Colon (tissue), 2 donors: ENCODE measurements around the gene COL27A1.
"Not testable (repeated sequence)": the region's sequence is repeated elsewhere in the genome, so short reads cannot be mapped to it uniquely, and the experiment has no call there.

Experiments used
- FAIRE-seq: peaks from 2 replicates; lab custom pipeline; 2012; peaks lifted over from hg19 to GRCh38; lab: Jason Lieb, UNC
- donor health status: control.
- donor health status: control.

The COL27A1 gene

DNA sequence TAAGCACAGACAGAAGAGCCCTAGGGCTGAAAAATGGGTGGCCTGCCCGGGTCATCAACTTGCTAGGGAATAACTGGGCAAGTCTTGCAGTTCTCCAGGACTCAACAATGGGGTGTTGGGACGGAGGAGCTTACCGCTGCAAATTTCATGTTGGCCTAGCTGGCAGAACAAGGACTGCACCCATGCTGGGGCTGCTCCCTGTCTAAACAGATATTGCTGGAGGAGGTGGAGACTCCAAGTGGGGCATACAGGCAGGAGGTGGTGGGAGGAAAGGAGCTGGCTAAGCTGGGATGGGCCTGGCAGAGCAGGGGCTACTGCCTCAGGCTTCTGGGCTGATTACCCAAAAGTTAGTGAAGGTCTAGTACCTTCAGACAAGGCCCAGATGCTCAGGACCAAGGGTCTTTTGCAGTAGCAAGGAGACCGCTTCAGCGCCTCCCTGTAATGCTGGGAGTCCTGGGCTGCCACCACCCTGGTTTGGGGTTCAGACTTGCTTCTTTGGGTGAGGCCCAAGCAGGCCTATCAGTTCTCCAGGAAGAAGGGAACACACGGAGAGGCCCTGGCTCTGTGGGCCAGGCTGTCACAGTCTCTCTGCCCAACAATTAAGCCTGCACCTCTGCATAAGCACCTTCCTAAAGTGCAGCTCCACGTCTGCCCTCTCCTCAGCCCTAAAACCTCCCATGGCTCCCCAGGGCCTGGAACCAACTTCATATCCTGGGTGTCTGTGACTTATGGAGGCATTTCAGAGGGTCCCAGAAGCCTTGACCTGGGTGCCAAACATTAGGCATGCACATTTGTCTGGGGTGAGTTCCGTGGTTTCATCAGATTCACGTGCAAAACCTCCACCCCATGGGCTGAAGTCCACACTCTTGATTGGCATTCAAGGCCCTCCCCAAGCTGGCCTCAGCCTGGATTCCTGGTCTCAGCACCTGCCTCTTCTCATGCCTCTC lies 32.0 kb upstream of the COL27A1 start:
- FAIRE-seq = no peak

DNA sequence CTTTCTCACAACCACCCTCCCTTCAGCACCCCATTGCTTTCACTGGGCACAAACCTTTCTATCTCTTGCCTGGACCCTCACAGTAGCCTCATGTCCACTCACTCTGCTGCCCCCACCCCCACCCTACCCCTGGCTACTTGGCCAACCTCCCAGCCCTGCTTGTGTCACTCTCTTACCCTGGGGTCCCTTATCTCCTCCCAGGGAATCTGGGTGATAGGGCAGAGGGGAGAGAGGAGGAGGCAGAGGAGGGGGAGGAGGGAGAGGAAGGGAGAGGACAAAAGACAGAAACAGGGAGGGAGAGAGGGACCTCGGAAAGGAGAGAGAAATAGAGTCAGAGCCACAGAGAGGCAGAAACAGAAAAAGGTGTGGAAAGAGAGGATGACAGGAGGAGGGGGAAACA lies 31.2 kb upstream of the COL27A1 start:
- no peak for FAIRE-seq

DNA sequence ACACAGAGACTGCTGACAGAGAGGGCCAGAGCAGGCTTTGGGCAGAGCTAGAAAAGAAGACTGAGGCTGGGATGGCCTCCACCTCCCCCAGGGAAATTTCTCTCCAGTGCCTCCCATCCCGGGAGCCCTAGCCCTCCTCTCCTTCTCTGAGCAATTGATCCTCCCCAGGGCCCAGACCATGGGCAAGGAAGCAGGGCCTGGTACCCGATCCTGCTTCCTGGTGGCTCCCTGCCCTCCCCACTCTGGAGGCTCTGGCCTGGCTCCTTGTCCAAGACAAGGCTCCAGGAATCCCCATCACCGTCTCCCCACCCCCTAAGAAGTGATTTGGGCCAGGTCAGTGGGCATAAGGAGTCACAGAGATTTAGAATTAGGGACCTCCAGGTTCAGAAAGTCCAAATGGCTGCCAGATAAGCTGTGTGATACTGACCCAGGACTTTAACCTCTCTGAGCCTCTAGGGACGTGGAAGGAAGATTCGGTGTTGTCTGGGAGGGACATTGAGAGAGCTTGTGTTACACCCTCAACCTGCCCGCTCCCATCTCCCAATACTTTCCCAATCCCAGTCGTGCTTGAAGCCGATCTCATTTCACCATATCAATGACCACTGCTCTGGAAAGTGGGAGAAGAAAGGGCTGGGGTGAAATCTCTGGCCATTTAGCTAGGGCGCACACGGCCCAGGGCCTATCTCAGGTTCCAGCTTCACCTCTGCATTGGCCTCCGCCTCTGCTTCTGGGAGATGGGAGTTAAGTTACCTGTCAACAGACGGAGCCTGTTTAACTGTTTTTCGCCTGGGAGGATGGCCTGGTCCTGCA lies 30.5 kb upstream of the COL27A1 start:
- no peak for FAIRE-seq

DNA sequence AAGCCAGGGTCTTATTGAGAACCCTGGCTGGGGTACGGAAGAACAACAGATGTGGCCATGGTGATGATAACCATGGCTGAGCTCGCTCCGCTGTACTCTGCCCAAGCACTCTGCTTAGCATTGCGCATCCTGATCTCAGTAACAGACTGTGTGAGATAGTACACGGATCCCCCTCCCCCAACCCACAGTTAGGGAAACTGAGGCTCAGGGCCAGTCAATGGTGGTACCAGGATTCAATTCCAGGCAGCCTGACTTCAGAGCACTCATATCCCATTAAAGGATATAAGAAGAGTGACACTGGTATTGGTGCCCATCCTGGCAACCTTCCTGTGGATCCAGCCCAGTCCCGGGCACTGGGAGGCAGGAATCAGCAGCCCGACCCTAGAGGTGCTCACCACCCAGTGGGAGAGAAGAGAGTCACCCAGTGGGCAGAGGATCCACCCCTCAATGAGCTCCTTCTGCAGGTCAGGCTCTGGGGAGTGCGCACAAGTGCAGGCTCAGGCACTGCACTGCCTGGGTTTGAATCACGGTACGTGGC lies 29.8 kb upstream of the COL27A1 start:
- no peak for FAIRE-seq

DNA sequence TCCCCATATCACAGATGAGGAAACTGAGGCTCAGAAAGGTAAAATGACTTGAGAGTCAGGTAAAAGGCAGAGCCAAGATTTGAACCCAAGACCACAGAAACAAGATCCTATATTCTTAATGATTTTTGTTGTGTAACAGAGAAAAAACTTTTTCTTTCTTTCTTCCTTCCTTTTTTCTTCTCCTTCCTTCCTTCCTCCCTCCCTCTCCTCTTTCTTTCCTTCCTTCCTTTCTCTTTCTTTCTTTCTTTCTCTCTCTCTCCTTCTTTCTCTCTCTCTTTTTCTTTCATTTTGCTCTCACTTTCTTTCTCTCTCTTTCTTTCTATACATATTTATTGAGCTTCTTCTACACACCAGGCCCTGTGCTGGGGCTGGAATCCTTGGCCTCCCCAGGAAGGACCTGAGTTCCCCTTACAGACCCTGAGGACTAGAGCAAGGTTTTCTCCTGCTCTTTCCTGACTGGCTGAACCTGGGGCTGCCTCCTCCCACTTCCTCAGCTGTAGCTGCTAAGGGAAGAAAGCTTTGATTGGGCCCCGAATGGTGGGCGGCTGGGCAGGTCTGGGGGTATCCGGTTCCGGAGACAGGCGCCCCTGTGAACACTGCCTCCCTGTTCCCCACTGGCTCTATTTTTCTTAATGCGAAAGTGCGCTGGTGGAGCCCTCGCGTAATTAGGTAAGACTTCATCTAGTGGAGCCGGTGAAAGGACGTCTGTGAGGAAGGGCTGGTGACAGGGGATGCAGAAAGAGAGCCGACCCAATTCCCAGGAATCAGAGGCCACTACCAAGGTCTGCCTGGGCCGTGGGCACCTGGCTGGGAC lies 28.9 kb upstream of the COL27A1 start:
- FAIRE-seq = no peak

DNA sequence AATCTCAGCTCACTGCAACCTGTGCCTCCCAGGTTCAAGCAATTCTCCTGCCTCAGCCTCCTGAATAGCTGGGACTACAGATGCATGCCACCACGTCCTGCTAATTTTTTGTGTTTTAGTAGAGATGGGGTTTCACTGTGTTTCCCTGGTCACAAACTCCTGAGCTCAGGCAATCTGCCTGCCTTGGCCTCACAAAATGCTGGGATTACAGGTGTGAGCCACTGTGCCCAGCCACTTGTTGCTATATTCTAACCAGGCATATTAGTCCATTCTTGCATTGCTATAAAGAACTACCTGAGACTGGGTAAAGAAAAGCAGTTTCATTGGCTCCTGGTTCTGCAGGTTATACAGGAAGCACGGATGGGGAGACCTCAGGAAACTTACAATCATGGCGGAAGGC lies 26.6 kb upstream of the COL27A1 start:
- not testable (repeated sequence) for FAIRE-seq

DNA sequence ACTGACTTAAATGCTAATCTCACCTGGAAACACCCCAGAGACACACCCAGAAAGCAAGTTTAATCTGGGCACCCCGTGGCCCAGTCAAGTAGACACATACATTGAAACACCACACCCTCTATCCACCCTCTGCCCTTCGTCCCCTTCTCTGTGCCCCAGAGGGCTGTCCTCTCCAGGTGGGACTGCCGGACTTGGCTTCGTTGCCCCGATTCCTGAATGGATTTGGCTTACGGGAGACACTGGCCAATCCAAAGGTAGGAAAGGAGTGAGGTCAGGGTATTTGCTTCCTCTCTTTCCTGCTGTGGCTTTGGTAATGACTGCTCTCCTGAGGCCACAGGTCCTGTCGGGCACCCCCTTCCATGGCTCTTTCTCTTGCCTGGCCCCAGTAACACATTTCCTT lies 25.2 kb upstream of the COL27A1 start:
- FAIRE-seq = no peak

DNA sequence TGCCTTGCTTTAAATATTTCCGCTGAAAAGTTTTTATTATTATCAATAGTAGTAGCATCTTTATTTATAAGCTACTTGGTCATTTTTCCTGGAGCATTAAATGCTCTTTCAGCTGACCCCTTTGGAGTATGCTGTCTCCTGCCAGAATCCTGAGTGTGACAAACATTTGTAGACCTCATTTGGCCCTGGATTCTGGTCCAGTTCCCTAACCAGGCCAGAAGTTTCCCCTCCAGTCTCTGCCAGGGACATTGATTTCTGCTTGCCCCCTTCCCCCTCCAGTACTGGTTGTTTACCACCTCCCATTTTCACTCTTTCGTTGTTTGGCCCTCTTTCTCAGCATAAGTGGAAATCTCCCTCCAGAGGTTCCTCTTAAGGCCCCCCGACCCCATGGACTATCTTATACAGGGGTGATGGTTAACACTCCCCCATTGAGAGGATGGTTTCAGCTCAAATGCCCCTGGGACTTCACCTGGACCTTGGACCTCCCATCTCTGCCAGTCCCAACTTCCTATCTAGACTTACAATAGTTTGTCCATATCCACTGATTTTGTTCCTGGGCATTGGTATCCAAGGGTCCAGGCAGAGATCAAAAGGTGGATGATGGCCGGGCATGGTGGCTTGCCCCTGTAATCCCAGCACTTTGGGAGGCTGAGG lies 24.6 kb upstream of the COL27A1 start:
- FAIRE-seq = no peak

DNA sequence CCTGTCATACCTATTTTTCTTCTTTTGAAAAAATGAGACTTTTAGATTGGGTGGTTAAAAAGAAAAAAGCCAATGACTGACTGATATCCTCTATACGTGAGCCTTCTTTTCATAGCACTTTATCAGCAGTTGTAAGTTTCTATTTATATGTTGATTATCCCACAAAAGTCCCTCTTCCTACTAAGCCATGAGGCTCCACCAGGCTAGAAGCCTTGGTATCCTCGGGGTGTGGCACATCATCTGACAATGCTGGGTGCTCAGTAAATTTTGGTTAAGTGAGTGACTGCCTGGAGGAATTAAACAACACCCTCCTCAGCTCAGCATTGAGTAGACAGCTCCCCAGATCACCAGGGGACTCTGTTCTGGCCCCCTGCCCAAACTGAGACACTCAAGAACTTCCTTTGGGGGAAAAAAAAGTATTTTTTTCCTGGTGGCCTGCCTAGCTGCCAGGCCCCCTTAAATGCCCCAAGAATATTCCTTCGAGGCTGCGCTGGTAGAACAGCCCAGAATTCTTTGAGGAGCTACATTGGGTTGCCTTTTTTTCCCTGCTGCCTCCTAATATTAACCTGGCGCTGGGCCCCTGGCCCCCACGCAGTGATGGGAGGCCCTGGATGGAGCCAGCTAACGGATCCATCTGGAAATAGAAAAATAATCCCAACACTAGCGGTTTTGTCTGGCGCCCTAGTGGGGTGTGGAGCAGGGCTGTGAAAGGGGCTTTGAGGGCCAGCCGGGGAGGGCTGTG lies 23.4 kb upstream of the COL27A1 start:
- FAIRE-seq = no peak

DNA sequence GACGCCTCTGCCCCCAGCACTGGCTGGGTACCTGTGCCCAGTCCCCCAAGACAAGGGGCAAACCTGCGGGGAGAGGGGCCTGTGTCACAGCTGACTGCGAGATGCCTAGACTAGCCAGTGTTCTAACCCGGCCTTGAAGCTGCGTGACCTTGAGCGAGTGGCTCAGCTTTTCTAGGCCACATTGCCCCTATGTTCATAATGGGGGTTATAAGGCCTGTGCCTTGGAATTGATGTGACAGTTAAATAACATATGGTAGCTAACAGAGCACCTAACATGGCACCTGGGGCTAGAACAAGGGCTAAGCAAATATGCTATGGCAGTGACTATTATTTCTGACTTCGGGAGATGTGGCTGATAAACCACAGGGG lies 22.8 kb upstream of the COL27A1 start:
- no peak for FAIRE-seq

DNA sequence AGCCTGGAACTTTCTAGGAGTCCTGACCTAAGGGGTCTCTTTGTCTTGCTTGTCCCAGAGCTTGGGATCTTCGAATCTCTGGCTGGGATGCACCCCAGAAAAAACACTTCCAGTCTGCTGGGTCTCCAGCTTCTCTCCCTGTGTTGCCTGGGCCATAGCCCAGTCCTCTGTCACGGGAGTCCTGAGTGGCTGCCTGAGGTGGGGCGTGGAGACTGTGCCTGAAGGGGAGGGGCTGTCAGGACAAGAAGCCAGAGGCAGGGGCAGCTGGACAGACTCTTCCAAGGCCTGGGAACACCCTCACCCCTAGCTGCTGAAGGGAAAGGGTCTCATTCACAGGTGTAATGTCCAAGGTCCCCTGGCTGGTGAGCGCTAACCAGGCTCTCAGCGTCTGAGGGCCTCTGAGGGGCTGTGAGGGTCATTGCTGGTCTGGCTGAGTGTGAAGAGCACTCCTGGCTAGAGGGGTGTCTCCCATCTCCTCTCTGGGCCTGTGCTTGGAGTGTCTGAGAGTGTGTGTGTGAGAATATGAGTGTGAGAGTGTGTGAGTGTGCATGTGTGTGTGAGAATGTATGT lies 20.4 kb upstream of the COL27A1 start:
- no peak for FAIRE-seq

DNA sequence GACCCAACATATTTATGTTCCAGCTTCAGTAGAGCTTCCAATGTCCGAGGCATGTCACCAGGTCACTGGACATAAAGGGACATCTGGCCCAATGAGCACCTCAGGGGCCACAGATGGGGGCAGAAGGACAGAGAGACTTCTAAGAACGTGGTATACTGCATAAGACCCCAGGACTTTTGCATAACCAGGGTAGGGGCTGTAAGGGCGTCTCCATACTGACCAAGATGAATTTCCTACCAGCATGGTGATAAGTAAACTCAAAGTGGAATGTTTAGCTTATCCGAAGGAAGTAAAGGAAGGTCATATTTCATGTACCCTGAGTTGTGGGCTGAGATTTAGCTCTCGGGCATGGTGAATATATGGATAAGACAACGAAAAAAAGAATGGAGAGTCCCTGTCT lies 17.5 kb upstream of the COL27A1 start:
- no peak for FAIRE-seq

DNA sequence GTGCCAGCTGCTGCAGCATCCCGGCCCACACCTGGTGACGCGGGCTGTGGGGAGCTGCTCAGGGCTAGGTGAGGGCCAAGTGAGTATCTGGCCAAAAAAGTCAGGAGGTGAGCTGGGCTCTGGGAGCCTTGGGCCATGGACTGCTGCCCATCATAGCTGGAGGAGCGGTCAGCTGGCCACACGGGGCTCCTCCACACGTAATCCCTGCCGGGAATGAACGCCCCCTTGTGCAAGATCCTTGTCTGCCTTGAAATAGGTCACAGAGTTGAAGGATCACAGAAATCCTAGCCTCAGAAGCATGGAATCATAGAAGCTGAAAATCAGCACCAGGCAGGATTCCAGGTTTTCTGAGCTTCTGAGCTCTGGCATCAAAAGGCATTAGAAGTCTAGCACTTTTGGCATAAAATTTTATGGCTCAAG lies 16.8 kb upstream of the COL27A1 start:
- no peak for FAIRE-seq

DNA sequence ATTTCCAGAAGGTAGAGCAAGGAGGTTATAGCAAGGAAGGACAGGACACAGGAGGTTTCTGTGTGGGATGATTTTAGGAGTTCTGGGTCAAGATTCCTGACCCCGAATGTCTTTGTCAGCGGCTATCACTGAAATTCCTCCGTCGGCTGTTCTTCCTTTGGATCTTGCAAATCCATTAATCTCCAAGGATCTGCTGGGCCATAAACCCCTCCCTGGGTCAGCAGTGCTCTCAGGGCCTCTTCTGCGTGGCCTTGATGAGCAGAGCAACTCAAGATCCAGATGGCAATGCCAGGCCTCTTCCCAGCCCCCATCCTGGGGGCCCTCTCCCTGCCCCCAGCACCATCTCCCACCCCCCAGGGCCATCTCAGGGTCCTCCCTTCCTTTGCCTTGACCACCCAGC lies 16.3 kb upstream of the COL27A1 start:
- FAIRE-seq = no peak

DNA sequence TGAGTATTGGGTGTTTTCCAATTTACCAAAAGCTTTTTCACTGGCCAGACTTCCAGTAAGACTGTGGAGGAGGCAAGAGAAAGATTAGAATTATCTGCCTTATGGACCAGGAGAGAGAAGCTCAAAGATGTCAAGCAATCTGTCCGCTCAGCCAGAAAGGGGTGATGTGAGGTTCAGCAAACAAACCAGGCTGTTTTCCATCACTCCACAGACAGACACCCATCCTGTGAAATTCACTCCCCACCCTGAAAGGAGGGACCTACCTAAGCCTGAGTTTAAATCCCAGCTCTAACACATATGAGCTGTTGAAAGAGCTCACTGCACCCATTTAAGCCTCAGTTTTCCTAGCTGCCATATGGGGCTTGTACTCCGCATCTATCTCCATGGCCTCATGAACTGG lies 14.9 kb upstream of the COL27A1 start:
- FAIRE-seq = no peak

DNA sequence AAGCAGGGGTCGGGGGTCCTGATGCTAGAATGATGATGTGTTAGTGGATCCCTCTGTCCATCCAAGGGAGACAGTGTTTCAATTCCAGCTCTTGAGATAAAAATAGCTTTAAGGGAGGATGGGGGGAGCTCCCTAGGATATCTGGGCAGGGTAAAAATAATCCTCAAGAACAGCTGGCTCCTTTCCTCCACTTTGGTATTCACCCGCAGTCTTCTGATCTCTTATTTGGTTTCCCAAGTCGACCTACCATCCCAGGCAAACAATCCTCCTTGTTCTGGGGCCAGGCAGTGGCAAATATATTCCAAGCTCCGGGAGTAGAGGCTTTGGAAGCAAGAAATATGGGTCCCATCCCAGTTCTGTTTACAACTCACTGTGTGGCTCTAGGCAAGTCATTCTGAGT lies 14.5 kb upstream of the COL27A1 start:
- no peak for FAIRE-seq

DNA sequence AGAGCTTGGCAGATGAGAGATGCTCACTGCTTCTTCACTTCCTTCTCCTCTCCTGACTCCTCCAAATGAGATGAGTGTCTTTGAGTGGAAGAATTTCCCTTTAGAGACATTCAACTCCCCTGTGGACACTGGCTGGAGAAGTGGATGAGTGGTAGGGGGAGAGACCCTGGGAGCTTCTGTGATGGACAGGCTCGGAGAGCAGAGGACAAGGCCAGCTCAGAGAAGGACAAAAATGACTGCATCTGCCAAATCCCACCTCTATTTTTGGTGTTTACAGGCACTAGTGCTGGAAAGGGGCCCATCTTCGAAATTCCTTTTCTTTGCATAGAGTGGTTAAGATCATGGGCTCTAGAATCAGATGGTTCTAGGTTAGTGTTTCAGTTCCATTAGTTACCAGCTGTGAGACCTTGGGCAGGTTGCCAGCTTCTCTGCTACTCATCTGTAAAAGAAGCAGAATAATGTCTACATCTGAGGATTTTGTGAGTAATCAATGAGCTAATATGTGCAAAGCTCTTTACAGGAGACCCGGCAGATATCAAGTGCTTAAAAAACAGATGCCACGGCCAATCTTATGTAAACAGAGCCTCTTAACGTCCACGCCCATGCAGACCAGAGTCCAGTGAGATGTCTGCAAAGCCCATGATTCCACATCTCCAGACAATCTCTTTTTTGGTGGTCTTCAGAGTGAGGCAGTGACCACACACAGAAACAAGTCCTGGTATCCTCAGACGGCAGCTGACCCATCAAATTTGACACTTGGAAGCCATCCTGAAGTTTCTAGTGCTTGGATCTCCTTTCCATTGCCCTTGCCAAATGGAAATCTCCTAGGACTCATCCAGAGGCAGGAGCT lies 13.6 kb upstream of the COL27A1 start:
- no peak for FAIRE-seq

DNA sequence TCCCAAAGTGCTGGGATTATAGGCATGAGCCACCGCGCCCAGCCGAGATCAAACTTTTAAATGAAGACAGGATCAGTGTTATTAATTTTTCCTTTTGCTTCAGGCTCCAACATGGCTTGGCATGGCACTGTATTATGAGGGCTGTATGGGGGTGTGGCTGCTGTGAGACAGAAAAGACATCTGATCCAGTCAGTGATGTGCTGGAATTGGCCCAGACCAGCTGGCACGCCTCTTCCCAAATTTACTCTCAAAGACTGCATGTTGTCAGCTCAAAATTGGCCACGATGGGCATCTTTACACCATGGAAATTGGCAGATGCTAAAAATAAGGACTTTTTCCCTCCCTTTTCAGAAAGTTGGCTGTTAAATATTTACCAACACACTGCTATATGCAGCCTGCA lies 12.1 kb upstream of the COL27A1 start:
- no peak for FAIRE-seq

DNA sequence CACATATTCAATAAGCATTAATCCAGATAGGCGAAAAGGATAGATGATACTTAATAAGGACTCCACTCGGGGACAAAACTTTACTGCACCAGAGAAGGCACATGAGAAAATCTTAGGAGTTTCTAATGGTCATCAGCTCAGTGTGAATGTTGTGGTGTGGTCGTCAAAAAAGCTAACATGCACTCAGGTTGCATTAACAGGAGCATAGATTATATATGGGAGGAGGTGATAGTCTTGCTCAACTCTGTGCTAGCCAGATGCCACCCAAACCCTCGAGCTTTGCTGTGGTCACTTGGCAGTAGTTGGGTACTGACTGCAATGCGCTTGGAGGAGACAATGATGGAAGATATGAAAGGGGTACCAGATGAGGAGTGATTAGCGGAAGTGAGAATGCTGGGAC lies 8.6 kb upstream of the COL27A1 start:
- FAIRE-seq = no peak

DNA sequence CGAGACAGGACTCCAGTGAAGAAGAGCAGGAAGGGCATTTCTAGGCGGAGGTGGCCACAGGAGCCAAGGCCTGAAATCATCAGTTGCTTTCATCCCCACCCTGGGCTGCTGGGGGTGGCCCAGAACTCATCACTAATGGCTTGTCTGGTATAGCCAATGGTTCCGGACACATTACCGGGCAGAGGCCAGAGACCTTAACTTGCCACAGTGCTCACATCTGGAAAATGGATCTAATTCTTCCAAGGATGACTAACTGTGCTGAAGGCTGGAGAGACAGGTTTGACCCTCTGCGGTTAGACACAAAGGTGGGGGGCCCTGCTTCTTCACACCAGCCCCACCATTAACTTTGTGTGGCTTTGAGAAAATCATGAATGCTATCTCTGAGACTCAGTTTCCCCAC lies 6.2 kb upstream of the COL27A1 start:
- FAIRE-seq = no peak
